GM21381 (cell line): ENCODE measurements around the gene TFDP2.
"Not testable (repeated sequence)": the region's sequence is repeated elsewhere in the genome, so short reads cannot be mapped to it uniquely, and the experiment has no call there.

ENCODE experiments used
- ATAC-seq: cut with Tn5 transposase; IDR thresholded peaks from one replicate; pipeline ENCODE4 v1.9.1; 2021; ENCODE audit warnings: mild to moderate bottlenecking, moderate library complexity; ENCODE audit not compliant: unreplicated experiment

TFDP2 gene

GRCh38 chr3:142028243-142028777, 121.0 kb downstream of the TFDP2 start:
- ATAC-seq = peak; percentile 53

- peak; percentile 44 for ATAC-seq
These were observed 121.6 kb downstream of the TFDP2 start for GRCh38 chr3:142027735-142028134.

- peak; percentile 6 for ATAC-seq
These were observed 122.0 kb downstream of the TFDP2 start for GRCh38 chr3:142027300-142027699.

- no peak for ATAC-seq
These were observed 123.0 kb downstream of the TFDP2 start for GRCh38 chr3:142026333-142026732.

GRCh38 chr3:142022381-142022780, 127.0 kb downstream of the TFDP2 start:
- peak; percentile 48 for ATAC-seq

GRCh38 chr3:142021127-142021526, 128.2 kb downstream of the TFDP2 start:
- ATAC-seq = no peak

GRCh38 chr3:142019794-142020320, 129.5 kb downstream of the TFDP2 start:
- ATAC-seq = peak; percentile 86

GRCh38 chr3:142013993-142014392, 135.4 kb downstream of the TFDP2 start:
- ATAC-seq = no peak

GRCh38 chr3:142013326-142013980, 135.9 kb downstream of the TFDP2 start:
- no peak for ATAC-seq

GRCh38 chr3:142009029-142009428, 140.3 kb downstream of the TFDP2 start:
- ATAC-seq = no peak

- no peak for ATAC-seq
These were observed 141.5 kb downstream of the TFDP2 start for GRCh38 chr3:142007710-142008399.

- ATAC-seq = not testable (repeated sequence)
These were observed 144.4 kb downstream of the TFDP2 start for GRCh38 chr3:142004957-142005356.

- no peak for ATAC-seq
These were observed 145.3 kb downstream of the TFDP2 start for GRCh38 chr3:142004025-142004424.

- ATAC-seq = no peak
These were observed 146.1 kb downstream of the TFDP2 start for GRCh38 chr3:142003291-142003690.

GRCh38 chr3:142000325-142000870, 148.9 kb downstream of the TFDP2 start:
- no peak for ATAC-seq

- ATAC-seq = no peak
These were observed 150.6 kb downstream of the TFDP2 start for GRCh38 chr3:141998669-141999290.

- peak; percentile 45 for ATAC-seq
These were observed 152.9 kb downstream of the TFDP2 start for GRCh38 chr3:141996437-141996836.

GRCh38 chr3:141994856-141995255, 154.5 kb downstream of the TFDP2 start:
- ATAC-seq = no peak

- ATAC-seq = peak; percentile 63
These were observed 156.8 kb downstream of the TFDP2 start for GRCh38 chr3:141992512-141992911.

- ATAC-seq = no peak
These were observed 162.7 kb downstream of the TFDP2 start for GRCh38 chr3:141986548-141987107.

GRCh38 chr3:141981084-141981483, 168.3 kb downstream of the TFDP2 start:
- no peak for ATAC-seq
